Stimulated activated CD8-positive, alpha-beta memory T cell treated with anti-CD3 and anti-CD28 coated beads, Interleukin-15, amount 100 ng/mL, for 48 hours (primary cell): Measurements from ENCODE around the gene COX4I1.
"Not testable (repeated sequence)": the region's sequence is repeated elsewhere in the genome, so short reads cannot be mapped to it uniquely, and the experiment has no call there.

Experiments
- DNase-seq, 2 donors: peaks; one replicate each; pipeline ENCODE4 v3.0.0-alpha.2; 2020; ENCODE audit warnings: low read depth in 2 of 2

The COX4I1 gene

DNA sequence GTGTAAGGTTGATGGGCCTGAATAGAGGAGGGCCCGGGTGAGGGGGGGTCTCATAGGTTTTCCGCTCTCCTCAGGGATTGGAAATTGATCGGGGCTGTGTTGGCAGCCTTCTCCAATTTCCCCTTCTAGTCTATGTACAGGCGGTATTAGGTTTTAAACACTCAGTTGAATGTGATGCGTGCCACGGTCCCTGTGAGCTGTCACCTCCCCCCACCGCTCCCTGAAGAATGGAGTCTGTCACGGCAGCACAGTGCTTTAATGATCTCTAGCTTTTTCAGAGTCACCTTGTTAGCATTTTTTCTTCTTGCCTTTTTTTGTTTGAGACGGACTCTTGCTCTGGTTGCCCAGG lies 800 bp downstream of the COX4I1 start:
- DNase-seq, result peak in 1 of 2 donors; percentile 5

DNA sequence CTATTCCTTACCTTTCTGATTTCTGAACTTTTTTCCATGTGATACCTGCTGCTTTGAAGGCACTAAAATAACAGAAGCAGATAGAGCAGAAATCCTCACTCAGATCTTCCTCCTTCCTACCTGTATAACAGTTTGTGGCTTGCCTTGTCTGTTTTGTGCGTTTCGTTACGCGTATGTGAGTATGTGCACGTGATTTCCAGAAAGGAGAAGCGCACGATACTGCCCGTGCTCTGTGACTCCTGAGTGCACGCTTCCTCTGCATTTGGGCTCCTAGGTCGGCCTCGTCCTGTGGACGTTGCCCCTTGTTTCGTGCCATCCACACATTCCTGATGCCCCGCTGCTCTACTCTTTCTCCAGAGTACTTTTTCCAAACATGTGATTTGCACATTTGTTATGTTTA lies 4.1 kb downstream of the COX4I1 start:
- DNase-seq, result no peak

DNA sequence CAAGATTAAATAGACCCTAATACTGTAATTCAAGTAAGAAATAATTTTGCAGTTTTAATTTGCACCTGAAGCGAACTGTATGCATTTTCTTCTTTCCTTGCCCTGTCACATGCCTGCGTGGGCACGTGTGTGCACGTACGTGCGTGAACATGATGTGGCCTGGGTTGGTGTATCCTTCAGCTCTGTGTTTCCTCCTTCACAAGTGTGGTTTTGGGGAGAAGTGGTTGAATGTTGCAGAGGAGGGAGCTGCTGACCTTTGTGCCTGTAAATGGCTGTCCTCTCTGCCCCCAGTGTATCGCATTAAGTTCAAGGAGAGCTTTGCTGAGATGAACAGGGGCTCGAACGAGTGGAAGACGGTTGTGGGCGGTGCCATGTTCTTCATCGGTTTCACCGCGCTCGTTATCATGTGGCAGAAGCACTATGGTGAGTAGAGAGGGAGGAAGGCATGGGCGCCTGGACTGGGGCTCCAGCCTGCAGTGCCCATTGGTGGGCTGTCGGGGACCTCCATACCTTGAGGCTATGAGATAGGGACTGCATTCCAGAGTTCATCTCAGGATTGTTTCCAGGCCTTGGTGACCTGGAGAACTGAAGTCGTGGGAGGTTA lies 6.0 kb downstream of the COX4I1 start:
- no peak for DNase-seq

DNA sequence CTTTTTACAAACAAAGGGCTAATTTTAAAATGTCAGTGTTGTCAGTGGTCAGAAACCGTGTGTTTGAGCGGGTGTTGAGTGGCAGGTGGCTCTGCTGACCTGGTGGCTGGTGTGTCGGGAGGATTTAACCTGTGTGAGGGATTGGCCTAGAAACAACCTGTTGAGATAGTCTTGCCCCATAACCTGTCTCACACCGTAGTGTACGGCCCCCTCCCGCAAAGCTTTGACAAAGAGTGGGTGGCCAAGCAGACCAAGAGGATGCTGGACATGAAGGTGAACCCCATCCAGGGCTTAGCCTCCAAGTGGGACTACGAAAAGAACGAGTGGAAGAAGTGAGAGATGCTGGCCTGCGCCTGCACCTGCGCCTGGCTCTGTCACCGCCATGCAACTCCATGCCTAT lies 7.0 kb downstream of the COX4I1 start:
- DNase-seq, result no peak

DNA sequence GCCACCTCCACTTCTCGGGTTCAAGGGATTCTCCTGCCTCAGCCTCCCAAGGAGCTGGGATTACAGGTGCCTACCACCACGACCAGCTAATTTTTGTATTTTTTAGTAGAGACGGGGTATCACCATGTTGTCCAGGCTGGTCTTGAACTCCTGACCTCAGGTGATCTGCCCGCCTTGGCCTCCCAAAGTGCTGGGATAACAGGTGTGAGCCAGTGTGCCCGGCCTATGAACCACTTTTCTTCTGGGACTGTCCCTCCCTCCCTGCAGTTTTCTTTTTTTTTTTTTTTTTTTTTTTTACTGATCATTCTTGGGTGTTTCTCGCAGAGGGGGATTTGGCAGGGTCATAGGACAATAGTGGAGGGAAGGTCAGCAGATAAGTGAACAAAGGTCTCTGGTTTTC lies 7.8 kb downstream of the COX4I1 start:
- not testable (repeated sequence) for DNase-seq

DNA sequence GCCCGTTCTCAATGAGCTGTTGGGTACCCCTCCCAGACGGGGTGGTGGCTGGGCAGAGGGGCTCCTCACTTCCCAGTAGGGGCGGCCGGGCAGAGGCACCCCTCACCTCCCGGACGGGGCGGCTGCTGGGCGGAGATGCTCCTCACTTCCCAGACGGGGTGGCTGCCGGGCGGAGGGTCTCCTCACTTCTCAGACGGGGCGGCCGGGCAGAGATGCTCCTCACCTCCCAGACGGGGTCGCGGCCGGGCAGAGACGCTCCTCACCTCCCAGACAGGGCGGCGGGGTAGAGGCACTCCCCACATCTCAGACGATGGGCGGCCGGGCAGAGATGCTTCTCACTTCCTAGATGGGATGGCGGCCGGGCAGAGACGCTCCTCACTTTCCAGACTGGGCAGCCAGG lies 8.6 kb downstream of the COX4I1 start:
- DNase-seq, result not testable (repeated sequence)

DNA sequence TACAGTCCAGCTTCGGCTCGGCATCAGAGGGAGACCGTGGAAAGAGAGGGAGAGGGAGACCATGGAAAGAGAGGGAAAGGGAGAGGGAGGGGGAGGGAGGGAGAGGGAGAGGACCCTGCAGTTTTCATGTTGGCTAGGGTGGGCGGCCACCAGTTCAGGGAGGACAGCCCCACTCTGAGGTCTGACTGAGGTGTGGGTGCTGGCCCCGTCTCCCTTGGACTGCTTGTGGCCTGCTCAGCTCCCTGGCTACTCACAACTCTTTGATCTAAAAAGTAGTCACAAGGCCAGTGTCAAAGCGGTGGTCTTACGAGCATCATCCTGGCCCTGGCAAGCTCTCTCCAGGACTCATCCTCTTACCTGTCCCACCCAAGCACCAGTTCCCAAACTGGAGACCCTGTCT lies 9.4 kb downstream of the COX4I1 start:
- DNase-seq, result no peak

DNA sequence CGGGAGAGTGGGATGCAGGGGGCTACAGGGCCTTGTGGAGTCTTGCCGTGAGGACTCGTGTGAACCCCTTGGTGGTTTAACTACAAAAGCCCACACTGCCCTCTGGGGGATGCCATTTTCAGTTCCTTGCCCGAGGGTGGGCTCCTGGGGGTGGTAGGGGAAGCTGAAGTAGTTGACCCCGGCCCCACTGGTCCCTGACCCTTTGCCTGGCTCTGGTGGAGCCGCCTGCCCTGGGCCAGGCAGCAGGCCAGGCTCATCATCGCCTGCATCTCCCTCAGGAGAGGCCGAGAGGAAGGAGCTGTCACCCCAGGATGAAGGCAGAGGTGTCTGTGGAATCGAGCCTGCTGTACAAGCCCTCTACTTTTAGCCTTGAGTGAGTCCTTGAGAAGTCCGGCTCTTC lies 10.2 kb downstream of the COX4I1 start:
- no peak for DNase-seq

DNA sequence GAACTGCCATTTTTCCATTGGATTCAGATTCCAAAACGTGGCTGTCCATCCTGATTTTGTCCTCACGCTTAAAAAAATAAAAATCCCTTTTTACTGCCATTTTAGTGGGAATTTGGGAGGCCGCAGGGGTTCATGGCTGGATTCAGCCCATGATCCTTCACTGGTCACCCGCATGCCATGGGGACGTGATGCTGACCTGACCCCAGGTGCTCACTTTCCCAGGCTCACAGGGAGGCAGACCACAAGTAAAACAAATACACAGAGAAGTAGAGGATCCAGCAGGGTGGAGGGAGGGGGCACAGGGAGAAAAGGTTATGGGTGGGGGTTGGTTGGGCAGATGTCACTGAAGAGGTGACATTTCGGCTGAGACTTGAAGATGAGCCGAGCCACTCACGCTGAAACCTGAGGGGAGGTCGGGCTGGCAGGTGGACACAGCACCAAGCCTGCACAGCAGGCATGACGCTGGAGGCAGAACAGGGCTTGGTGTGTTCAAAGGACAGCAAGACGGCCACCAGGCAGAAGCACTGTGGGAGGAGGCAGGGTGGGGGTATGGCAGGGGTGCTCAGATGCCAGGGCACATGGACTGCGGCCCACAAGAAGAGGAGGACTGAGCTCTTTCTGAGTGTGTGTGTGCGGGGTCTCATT lies 10.7 kb downstream of the COX4I1 start:
- no peak for DNase-seq

DNA sequence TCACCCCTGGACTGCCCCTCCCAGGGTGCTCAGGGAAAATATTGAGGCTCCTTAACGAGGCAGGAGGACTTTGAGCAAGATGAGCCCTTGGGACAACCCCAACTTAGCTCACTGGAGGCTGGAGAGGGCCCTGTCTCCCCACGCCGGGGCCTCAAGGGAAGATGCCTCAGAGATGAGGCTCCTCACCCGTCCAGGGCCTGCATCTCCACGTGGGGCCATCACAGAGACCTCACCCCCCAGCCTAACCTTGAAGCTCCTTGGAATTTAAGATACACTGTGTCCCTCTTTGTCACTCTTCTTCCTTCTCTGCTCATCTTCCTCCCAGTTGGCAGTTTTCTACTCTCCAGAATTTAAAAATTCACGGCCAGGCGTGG lies 11.2 kb downstream of the COX4I1 start:
- no peak for DNase-seq

DNA sequence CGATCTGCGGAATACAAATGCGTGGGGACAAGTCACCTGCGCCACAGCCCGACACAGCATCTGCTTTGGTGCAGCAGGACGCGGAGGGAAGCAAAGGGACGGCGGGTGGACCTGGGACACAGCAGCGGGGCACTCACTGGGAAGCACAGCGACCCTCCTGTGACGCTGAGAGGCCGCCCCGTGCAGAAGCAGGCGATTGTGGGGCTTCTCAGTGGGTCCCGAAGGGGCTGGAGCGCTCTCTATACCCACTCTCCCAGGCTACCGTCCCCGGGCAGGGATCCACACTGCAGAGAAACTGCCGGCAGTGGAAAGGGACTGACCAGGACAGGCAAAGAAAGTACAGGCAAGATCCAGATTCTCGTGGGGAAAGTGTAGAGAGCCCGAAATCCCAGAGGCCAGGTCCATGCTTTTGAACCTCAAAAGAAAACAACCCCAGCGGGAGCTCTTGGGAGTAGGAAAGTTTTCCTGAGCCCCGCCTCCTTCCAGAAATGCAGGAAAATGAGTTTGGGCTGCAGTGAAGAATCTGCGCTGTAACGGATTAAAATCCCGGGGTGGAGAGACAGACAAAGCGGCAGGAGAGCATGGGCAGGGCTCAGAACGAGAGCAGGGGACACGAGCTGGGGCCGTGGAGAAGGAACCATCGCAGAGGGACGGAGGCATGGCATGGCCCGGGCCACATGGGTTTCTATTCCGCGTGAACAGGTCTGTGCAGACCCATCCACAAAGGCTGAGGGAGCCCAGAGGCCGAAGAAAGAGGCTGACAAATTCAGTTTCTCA lies 12.7 kb downstream of the COX4I1 start:
- DNase-seq, result no peak

DNA sequence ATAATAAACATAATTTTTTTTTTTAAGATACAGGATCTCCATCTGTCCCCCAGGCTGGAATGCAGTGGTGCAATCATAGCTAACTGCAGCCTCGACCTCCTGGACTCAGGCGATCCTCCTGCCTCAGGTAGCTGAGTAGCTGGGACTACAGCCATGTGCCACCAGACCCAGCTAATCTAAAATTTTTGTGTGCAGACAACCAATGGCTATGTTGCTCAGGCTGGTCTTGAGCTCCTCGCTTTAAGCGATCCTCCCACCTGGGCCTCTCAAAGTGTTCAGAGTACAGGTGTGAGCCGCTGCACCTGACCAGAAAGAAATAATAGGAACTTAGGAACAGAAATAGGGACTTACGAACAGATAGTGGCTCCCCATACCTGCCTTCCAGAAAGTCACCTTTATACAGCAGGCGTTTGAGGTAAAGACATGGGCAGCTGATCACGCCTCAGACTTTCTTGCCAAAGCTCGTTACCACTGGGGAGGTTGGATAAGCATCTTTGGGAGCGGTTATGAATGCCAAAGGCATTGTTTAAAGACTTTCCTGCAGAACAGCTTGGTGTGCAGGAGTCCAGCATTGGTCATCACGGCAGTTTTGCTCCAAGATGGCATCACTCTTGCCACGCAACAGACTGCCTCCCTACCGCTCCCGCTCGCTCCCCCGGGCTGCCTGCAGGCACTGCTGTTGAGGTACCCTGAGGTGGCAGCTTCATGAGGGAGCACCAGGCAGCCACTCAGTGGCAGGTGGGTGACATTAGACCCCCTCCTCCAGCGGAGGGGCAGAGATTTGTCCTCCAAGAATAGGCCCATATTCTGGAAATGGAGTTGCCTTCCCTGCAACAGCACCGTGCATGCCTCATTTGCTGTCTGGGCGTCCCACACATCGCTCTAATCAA lies 13.6 kb downstream of the COX4I1 start:
- no peak for DNase-seq

DNA sequence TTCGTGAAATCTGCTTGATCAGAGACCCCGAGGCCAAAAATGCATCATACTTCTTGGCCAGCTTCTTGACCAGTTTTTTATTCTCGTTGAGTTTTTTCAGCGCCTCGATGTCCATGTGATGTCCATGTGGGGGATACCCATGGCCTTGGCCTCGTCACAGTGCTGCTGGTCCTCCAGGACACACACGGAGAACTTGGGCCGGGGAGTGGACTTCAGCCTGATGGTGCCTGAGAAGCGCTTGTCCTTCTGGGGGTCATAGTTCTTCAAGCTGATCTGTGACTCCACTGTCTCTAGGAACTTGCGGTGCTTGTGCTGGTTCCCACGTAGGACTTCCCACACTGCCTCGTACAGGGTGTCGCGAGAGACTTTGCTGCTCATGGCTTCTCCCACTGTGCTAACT lies 16.7 kb downstream of the COX4I1 start:
- no peak for DNase-seq

DNA sequence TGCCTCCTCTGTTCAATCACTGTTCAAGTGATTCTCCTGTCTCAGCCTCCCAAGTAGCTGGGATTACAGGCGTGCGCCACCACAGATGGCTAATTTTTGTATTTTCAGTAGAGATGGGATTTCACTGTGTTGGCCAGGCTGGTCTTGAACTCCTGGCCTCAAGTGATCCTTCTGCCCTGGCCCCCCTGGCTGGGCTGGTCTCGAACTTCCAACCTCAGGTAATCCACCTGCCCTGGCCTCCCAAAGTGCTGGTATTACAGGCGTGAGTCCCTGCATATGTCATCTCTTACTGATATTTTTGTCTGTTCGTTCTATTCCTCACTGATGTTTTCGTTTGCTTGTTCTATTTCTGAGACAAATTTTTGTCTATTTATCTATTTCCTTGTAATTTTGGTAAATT lies 17.7 kb downstream of the COX4I1 start:
- DNase-seq, result not testable (repeated sequence)

DNA sequence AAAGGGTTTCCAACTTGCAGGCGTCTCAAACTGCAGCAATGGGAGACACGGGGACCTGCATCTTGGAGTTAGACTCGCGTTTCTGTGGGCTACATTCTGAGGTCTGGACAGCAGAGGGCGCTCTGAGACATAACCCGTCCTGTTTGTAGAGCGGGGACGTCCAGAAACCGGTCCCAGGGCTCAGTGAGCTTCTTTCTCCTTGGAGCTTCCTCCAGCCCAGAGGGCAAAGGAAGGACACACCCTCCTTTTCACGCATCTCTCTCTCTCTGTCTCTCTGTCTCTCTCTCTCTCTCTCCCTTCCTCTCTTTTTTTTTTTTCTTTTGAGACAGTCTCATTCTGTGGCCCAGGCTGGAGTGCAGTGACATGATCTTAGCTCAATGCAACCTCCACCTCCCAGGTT lies 19.8 kb downstream of the COX4I1 start:
- DNase-seq, result peak; percentile 68 to 69

DNA sequence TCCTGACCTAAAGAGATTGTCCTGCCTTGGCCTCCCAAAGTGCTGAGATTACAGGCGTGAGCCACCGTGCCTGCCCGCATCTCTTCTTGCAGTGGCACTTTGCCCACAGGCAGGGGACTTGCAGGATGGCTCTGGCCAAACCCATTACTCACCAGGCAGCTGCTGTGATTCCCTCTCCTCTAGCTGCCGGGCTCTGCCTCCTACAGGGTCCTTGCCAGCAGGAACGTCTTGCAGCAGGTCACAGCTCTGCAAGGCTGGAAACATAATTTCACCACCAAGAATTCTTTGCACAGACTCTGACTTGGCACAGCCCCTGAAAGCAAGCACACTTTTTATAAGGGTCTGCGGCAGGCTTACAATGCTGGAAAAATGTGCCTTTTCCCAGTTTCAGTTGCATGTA lies 20.3 kb downstream of the COX4I1 start:
- DNase-seq, result no peak

DNA sequence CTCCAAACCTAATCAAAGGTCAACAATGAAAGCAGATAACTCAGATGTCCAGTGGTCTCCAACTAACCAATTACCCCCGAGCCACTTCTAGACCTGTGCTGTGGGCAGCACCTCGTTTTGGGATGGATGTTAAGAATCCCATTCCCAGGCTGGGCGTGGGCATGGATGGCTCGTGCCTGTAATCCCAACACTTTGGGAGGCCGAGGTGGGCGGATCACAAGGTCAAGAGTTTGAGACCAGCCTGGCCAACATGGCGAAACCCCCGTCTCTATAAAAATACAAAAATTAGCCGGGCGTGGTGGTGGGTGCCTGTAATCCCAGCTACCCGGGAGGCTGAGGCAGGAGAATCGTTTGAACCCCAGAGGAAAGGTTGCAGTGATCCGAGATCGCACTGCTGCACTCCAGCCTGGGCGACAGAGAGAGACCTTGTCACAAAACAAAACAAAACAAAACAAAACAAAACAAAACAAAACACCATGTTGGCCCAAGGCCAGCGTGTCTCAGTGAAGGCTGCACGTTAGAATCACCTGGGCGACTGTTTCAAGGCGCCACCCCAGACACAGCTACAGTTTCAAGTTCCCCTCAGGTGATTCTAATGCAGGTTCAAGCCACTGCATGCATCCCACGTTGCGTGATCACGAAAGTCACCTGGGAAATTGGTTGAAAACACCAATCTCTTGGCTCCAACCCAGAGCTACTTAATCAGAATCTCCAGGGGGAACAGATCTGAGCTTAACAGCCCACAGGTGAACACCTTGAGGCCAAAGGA lies 21.3 kb downstream of the COX4I1 start:
- DNase-seq, result no peak

DNA sequence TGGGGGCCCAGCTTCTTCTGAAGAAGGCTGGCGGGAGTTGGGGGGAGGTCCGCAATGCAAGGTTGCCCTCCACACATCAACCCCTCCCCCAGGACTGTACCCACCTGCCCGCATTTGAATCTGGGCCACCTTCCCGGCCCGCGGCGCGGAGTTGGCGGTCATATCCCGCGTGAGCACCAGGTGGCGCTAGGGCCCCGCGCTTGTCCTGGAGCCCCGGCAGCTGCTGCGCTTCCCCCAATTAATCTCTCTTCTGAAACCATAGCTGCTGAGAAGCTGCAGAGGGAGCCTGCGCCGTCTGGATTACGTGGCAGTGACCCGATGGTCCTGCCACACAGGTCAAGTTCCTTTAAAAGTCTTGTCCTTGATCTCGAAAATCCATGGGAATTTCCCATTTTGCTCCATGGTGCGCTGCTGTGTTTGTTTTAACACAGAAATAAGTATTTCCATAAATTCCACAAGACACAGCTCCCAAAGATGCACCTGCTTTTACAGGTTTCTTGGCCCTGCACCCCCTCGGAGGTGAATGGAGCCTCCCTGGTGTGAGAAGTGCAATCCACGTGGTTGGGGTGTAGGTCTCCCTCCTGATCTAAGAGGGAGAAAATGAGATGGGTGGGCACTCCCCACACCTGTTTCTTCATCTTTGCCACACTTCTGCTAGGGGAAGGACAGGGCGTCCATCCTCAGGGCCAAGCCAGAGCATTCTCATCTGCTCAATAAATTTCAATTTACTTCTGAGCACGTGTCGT lies 22.1 kb downstream of the COX4I1 start:
- peak; percentile 64 to 65 for DNase-seq

DNA sequence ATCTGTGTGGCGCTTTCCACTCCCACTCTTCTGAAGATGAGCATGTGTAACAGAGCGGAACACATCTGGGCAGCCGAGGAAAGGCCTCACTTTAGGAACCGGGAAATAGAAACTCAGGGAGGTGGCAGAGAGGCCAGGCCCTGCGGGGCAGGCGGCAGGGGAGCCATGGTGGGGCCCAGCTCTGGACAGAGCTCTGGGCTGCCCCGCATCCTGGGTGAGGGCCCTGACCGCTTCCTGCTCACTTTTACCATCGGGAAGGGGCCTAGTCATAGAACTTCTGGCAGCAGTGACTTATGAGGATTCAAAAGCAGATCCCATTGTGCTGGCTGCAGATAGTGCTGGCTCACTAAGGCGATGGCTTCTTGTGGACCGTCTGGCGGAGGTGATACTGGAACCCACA lies 22.6 kb downstream of the COX4I1 start:
- no peak for DNase-seq

DNA sequence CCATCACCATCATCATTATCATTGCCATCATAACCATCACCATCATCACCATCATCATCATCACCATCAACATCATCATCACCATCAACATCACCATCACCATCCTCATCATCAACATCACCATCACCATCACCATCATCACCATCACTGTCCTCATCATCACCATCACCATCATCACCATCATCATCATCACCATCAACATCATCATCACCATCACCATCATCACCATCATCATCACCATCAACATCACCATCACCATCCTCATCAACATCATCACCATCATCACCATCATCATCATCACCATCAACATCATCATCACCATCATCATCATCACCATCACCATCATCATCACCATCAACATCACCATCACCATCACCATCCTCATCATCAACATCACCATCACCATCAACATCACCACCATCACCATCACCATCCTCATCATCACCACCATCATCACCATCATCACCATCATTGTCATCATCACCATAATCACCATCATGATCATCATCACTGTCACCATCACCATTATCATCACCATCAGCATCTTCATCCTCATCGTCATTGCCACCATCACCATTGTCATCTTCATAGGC lies 23.9 kb downstream of the COX4I1 start:
- no peak for DNase-seq
